ENCODE measurements around the gene BRCA2.
"Not testable (repeated sequence)": the region's sequence is repeated elsewhere in the genome, so short reads cannot be mapped to it uniquely, and the experiment has no call there.

Gene BRCA2

GRCh38 chr13:32309312-32310133, 5.8 kb upstream of the BRCA2 start:
- no peak for DNase-seq (ENCODE audit: low read depth in 2 of 2)

DNA sequence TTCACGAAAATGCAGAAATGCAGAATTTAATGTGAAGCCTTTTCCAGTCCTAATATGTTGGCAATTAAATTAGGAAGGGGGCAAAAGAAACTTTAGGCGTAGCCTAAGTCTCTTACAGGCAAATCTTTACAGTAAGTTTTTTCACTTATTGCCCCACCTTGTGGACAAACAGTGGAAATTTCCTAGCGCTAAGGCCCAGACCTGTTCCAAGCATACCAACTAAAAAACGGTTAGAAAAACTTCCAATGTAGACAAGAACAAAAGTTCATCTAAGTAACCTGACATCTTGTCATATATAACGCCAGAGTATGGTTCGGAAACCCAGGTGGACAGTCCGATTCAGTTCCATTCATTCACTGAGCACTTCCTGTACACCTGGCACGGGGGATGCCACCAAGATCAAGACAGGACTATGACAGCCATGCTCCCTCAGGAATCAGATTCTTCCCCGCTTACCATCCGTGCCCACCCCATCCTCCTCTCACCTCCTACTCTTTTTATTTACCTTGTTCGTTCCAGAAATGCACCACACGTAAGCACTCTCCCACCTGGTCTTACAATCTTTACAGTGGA, 5.1 kb upstream of the BRCA2 start:
- no peak for DNase-seq (ENCODE audit: low read depth in 2 of 2)

GRCh38 chr13:32311188-32311897, 4.0 kb upstream of the BRCA2 start:
- no peak for DNase-seq (ENCODE audit: low read depth in 2 of 2)

DNA sequence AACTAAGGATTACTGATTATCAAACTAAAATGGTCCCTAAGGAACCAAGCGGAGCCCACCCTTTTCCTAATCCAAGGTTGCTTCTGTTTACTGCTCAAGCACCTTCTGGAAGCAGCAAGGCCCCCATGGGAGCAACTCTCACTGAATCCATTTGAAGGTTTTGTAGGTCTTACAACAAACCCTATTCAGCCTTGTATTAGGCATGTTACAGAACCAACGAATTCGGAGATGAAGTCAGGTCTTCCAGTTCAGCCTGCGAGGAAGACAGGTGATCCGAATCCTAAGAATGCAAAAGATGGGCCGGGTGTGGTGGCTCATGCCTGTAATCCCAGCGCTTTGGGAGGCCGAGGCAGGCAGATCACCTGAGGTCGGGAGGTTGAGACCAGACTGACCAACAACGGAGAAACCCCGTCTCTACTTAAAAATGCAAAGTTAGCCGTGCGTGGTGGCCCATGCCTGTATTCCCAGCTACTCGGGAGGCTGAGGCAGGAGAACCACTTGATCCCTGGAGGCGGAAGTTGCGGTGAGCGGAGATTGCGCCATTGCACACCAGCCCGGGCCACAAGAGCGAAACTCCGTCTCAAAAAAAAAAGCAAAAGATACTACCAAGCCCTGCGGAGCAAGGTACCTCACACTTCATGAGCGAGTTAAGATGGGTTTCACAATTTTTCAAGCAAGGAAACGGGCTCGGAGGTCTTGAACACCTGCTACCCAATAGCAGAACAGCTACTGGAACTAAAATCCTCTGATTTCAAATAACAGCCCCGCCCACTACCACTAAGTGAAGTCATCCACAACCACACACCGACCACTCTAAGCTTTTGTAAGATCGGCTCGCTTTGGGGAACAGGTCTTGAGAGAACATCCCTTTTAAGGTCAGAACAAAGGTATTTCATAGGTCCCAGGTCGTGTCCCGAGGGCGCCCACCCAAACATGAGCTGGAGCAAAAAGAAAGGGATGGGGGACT, 754 bp upstream of the BRCA2 start:
- peak; percentile 18 to 31 for DNase-seq (ENCODE audit: low read depth in 2 of 2)

DNA sequence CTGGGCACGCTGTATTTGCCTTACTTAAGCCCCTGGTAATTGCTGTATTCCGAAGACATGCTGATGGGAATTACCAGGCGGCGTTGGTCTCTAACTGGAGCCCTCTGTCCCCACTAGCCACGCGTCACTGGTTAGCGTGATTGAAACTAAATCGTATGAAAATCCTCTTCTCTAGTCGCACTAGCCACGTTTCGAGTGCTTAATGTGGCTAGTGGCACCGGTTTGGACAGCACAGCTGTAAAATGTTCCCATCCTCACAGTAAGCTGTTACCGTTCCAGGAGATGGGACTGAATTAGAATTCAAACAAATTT, 676 bp downstream of the BRCA2 start:
- no peak for DNase-seq (ENCODE audit: low read depth in 2 of 2)

- DNase-seq (ENCODE audit: low read depth in 2 of 2) = no peak
Measured at GRCh38 chr13:32316501-32316900, 1.2 kb downstream of the BRCA2 start.

DNA sequence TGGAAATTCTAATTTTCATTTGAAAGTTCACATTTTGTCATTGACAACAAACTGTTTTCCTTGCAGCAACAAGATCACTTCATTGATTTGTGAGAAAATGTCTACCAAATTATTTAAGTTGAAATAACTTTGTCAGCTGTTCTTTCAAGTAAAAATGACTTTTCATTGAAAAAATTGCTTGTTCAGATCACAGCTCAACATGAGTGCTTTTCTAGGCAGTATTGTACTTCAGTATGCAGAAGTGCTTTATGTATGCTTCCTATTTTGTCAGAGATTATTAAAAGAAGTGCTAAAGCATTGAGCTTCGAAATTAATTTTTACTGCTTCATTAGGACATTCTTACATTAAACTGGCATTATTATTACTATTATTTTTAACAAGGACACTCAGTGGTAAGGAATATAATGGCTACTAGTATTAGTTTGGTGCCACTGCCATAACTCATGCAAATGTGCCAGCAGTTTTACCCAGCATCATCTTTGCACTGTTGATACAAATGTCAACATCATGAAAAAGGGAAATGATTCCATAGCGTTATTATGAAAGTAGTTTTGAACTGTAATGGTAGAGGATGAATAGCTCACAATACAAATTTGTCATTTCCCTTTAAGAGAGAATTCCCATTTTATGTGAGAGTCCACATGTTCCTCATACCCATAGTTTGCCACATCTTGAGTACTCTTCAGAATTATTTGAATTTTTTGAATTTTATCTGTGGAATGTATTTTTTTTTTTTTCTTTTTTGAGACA, 2.6 kb downstream of the BRCA2 start:
- no peak for DNase-seq (ENCODE audit: low read depth in 2 of 2)

GRCh38 chr13:32320528-32320927, 5.2 kb downstream of the BRCA2 start:
- no peak for DNase-seq (ENCODE audit: low read depth in 2 of 2)

DNA sequence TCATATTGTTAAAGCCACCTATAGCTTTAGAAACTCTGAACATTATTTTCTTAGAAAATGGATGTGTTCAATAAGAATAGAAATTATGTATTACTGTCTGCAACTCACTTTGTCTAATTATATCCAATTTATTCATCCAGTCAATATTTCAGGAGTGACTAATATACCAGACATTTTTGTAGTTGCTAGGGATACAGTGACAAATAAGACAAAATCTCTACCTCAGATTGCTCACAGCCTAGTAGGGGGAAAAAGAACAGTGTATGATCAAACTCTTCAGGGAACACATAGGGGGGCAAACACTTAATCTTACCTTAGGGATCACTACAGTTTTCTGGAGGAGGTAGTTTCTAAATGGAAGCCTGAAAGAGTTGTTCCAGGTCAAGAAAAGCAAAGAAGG, 8.6 kb downstream of the BRCA2 start:
- DNase-seq (ENCODE audit: low read depth in 2 of 2) = no peak

DNA sequence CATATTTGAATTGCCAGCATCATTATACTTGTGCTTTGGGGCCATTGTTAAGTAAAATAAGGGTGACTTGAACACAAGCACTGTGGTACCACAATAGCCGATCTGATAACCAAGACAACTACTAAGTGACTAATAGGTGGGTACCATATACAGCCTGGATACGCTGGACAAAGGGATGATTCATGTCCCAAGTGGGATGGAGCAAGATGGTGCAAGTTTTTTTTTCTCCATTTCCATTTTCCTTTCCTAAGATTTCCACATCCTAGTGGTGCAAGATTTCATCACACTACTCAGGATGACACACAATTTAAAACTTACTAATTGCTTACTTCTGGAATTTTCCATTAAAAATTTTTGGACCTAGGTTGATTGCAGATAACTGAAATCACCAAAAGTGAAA, 15.1 kb downstream of the BRCA2 start:
- no peak for DNase-seq (ENCODE audit: low read depth in 2 of 2)

- no peak for DNase-seq (ENCODE audit: low read depth in 2 of 2)
Measured at GRCh38 chr13:32334671-32335070, 19.4 kb downstream of the BRCA2 start.

- no peak for DNase-seq (ENCODE audit: low read depth in 2 of 2)
Measured at GRCh38 chr13:32340914-32341313, 25.6 kb downstream of the BRCA2 start.

DNA sequence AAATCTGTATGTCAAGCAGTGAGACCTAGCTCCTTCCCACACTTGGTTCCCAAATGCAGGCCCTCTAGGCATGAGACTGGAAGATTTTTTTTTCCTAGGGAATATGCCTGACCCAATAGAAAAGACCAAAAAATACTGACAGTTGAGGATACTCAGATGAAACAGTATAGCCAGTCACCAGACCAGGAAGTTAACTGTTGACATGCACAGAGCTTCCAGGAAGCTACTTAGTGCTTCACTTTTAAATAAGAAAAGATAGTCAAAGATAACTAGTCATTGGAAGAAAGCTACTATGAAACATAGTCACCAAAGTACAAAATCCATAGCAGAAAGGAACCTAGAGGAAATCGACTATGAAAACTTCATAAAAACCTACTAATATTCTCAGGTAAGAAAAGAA, 32.3 kb downstream of the BRCA2 start:
- DNase-seq (ENCODE audit: low read depth in 2 of 2) = no peak

DNA sequence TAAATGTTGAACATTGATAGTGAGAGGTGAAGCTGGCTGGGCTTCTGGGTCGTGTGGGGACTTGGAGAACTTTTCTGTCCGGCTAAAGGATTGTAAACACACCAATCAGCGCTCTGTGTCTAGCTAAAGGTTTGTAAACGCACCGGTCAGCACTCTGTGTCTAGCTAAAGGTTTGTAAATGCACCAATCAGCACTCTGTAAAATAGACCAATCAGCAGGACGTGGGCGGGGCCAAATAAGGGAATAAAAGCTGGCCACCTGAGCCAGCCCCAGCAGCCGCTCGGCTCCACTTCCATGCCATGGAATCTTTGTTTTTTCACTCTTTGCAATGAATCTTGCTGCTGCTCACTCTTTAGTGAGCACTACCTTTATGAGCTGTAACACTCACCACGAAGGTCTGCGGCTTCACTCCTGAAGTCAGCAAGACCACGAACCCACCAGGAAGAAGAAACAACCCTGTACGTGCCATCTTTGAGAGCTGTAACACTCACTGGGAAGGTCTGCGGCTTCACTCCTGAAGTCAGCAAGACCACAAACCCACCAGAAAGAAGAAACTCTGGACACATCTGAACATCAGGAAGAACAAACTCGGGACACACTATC, 35.6 kb downstream of the BRCA2 start:
- DNase-seq (ENCODE audit: low read depth in 2 of 2) = not testable (repeated sequence)

DNA sequence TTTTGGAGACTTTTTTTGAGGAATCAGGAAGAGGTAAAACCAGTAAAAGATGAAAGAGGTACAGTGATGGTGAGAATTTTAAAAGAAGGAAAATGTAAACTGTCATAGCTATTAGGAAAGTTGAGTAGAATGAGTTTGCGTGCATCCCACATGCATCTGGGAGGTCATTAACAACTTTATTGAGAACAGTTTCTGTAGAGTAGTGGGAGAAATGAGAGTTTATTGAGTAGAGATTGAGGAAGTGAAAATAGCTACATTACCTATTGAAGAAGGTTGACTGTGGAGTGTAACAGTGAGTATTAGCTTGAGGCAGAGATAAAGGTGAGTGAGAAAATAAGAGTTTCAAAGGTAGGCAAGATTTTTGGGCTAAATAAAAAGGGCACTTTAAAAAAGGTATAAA, 38.7 kb downstream of the BRCA2 start:
- no peak for DNase-seq (ENCODE audit: low read depth in 2 of 2)

DNA sequence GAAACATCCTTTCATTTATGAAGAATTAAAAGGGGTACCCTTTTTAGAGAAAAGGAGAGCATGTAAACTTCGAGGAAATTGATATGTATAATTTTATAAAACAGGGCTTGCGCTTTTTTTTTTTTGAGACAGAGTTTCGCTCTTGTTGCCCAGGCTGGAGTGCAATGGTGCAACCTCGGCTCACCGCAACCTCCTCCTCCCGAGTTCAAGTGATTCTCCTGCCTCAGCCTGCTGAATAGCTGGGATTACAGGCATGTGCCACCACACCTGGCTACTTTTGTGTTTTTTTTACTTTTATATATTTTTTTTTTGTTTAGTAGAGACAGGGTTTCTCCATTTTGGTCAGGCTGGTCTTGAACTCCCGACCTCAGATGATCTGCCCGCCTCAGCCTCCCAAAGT, 40.6 kb downstream of the BRCA2 start:
- not testable (repeated sequence) for DNase-seq (ENCODE audit: low read depth in 2 of 2)

DNA sequence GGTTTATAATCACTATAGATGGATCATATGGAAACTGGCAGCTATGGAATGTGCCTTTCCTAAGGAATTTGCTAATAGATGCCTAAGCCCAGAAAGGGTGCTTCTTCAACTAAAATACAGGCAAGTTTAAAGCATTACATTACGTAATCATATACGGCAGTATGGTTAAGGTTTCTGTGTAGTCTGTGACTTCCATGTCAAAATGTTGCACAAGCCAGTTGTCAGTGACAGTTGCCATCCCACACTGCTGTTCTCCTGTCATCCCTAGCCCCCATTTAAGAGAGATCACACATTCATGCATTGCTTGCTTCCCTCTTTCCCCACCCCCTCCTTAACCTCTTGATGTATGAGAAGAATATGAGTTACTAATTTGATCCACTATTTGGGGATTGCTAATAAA, 47.3 kb downstream of the BRCA2 start:
- no peak for DNase-seq (ENCODE audit: low read depth in 2 of 2)

DNA sequence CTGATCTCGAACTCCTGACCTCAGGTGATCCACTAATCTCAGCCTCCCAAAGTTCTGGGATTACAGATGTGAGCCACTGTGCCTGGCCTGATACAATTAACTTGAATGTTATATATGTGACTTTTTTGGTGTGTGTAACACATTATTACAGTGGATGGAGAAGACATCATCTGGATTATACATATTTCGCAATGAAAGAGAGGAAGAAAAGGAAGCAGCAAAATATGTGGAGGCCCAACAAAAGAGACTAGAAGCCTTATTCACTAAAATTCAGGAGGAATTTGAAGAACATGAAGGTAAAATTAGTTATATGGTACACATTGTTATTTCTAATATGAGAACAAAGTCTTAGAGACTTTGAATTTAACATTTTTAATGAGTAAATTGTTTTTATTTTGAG, 55.5 kb downstream of the BRCA2 start:
- no peak for DNase-seq (ENCODE audit: low read depth in 2 of 2)

GRCh38 chr13:32376642-32377415, 61.5 kb downstream of the BRCA2 start:
- DNase-seq (ENCODE audit: low read depth in 2 of 2) = no peak

DNA sequence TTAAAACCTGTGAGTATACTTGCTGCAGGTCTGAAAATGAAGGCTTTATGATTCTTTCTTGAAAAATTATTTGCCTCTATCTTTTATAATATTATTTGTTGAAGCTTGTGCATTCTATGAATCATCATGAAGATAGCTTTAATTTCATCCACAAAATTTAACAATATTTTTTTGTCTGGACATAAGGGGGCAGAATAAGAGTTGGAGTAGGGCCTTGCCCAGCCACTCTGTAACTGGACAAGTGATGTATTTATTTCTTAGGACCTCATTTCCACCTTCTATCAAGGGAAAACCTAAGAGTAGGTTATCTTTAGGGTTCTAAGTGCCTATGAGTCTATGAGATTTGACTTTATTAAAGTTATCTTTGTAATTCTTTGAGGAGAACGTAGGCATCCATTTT, 62.7 kb downstream of the BRCA2 start:
- DNase-seq (ENCODE audit: low read depth in 2 of 2) = no peak
